Mesendoderm (in vitro differentiated cells): ENCODE data around the gene NOS1.
"Not testable (repeated sequence)": the region's sequence is repeated elsewhere in the genome, so short reads cannot be mapped to it uniquely, and the experiment has no call there.

Source experiments
- DNase-seq: peaks from one replicate; pipeline ENCODE4 v3.0.0; 2013
- H2AK5ac ChIP-seq: 2 replicates; pipeline ENCODE4 v1.6.1; 2013; ENCODE audit warnings: low read length, inconsistent platforms
- H2BK120ac ChIP-seq: 2 replicates; pipeline ENCODE4 v1.6.1; 2013; ENCODE audit warnings: low read depth, mild to moderate bottlenecking, low read length, moderate library complexity, mixed read lengths
- H2BK15ac ChIP-seq: replicated peaks from 2 replicates; pipeline ENCODE4 v1.6.1; 2013; ENCODE audit warnings: low read depth, mild to moderate bottlenecking, moderate library complexity
- H2BK5ac ChIP-seq: 2 replicates; pipeline ENCODE4 v1.6.1; 2013; ENCODE audit warnings: low read length, inconsistent platforms
- H3K18ac ChIP-seq: 2 replicates; pipeline ENCODE4 v1.6.1; 2013; ENCODE audit warnings: mild to moderate bottlenecking, low read length, mixed read lengths
- H3K23ac ChIP-seq: one replicate; pipeline ENCODE4 v1.6.1; 2013; ENCODE audit warnings: low read length
- H3K27ac ChIP-seq: 2 replicates; pipeline ENCODE4 v1.5.1; 2013; ENCODE audit warnings: low read depth, mild to moderate bottlenecking, inconsistent platforms, low read length, moderate library complexity
- H3K27me3 ChIP-seq: 2 replicates; pipeline ENCODE4 v1.6.1; 2013; ENCODE audit warnings: low read length, control low read depth, mild to moderate bottlenecking, inconsistent platforms; ENCODE audit not compliant: insufficient read depth, poor library complexity
- H3K36me3 ChIP-seq: 2 replicates; pipeline ENCODE4 v1.6.1; 2013; ENCODE audit warnings: low read length, inconsistent platforms; ENCODE audit not compliant: control insufficient read depth, insufficient read depth
- H3K4ac ChIP-seq: one replicate; pipeline ENCODE4 v1.6.1; 2013; ENCODE audit warnings: low read depth, mild to moderate bottlenecking, low read length, moderate library complexity
- H3K4me1 ChIP-seq: 2 replicates; pipeline ENCODE4 v1.6.1; 2013; ENCODE audit warnings: low read depth, low read length, inconsistent platforms; ENCODE audit not compliant: control insufficient read depth
- H3K4me2 ChIP-seq: 2 replicates; pipeline ENCODE4 v1.6.1; 2013; ENCODE audit warnings: low read length
- H3K4me3 ChIP-seq: 2 replicates; pipeline ENCODE4 v1.5.1; 2013; ENCODE audit warnings: mild to moderate bottlenecking, low read length
- H3K56ac ChIP-seq: one replicate; pipeline ENCODE4 v1.6.1; 2013; ENCODE audit warnings: low read length
- H3K79me1 ChIP-seq: 2 replicates; pipeline ENCODE4 v1.6.1; 2013; ENCODE audit warnings: low read length, inconsistent platforms
- H3K79me2 ChIP-seq: 2 replicates; pipeline ENCODE4 v1.6.1; 2013; ENCODE audit warnings: mild to moderate bottlenecking, low read length; ENCODE audit not compliant: control insufficient read depth, insufficient read depth
- H3K9ac ChIP-seq: 2 replicates; pipeline ENCODE4 v1.6.1; 2013; ENCODE audit warnings: low read length, inconsistent platforms
- H4K5ac ChIP-seq: one replicate; pipeline ENCODE4 v1.6.1; 2013; ENCODE audit warnings: low read length
- H4K8ac ChIP-seq: one replicate; pipeline ENCODE4 v1.6.1; 2013; ENCODE audit warnings: low read depth, mild to moderate bottlenecking, control low read depth, low read length, moderate library complexity
- WGBS: extraction: QIAGEN DNeasy Blood & Tissue Kit; methylation state at CpG from one replicate; pipeline ENCODE4 v1.1.7; 2013; ENCODE audit warnings: low lambda C conversion rate, missing lambda C conversion rate; ENCODE audit not compliant: insufficient coverage; ENCODE audit errors: extremely low coverage; 5-methylcytosine and 5-hydroxymethylcytosine counted together

The NOS1 gene

GRCh38 chr12:117188961-117189724 is 172.3 kb downstream of the NOS1 start:
- Histone ChIP-seq H3K36me3 (no peaks in the 10 kb centered on the region), H2BK5ac (no peak overlapping the region), H3K18ac (peak overlapping the region; percentile 82), H3K4ac (no peak overlapping the region), H3K79me1 (peaks cover 11% of the 10 kb centered on the region), H3K9ac (peak overlapping the region; percentile 96), H2AK5ac (no peak overlapping the region), H2BK120ac (no peak overlapping the region), H3K4me1 (no peaks in the 10 kb centered on the region), H3K27me3 (no peaks in the 10 kb centered on the region), H2BK15ac (no peak overlapping the region), H4K5ac (no peak overlapping the region), H3K56ac (peak overlapping the region; percentile 100), H3K27ac (no peak overlapping the region), H3K79me2 (peaks cover 16% of the 10 kb centered on the region), H3K23ac (no peak overlapping the region), H4K8ac (no peak overlapping the region), H3K4me2 (peak overlapping the region; percentile 98), H3K4me3 (peak overlapping the region; percentile 98)
- peak; percentile 66 for DNase-seq
- no CpG with 5 or more reads among the region's 25 CpGs for whole genome bisulfite sequencing

GRCh38 chr12:117188121-117188665 is 173.2 kb downstream of the NOS1 start:
- Histone ChIP-seq H3K23ac (no peak overlapping the region), H3K4me2 (no peak overlapping the region), H3K27me3 (no peaks in the 10 kb centered on the region), H3K4me1 (no peaks in the 10 kb centered on the region), H3K79me1 (peaks cover 11% of the 10 kb centered on the region), H3K79me2 (peaks cover 16% of the 10 kb centered on the region), H2AK5ac (no peak overlapping the region), H3K9ac (no peak overlapping the region), H2BK5ac (no peak overlapping the region), H2BK15ac (no peak overlapping the region), H3K36me3 (no peaks in the 10 kb centered on the region), H4K8ac (no peak overlapping the region), H3K4ac (no peak overlapping the region), H3K27ac (no peak overlapping the region), H3K18ac (no peak overlapping the region), H4K5ac (no peak overlapping the region), H2BK120ac (no peak overlapping the region), H3K56ac (no peak overlapping the region), H3K4me3 (no peak overlapping the region)
- no CpG with 5 or more reads among the region's 12 CpGs for WGBS
- DNase-seq, result no peak

GRCh38 chr12:117187421-117187820 is 174.0 kb downstream of the NOS1 start:
- DNase-seq, result no peak
- no peak overlapping the region for H3K18ac ChIP-seq
- H4K5ac ChIP-seq, result no peak overlapping the region
- H3K79me2 ChIP-seq, result peaks cover 16% of the 10 kb centered on the region
- no peak overlapping the region for H2BK120ac ChIP-seq
- H4K8ac ChIP-seq, result no peak overlapping the region
- H2BK5ac ChIP-seq, result no peak overlapping the region
- H3K9ac ChIP-seq, result no peak overlapping the region
- H3K27me3 ChIP-seq, result no peaks in the 10 kb centered on the region
- H3K4ac ChIP-seq, result no peak overlapping the region
- H3K4me2 ChIP-seq, result no peak overlapping the region
- H3K23ac ChIP-seq, result no peak overlapping the region
- H3K4me3 ChIP-seq, result no peak overlapping the region
- peaks cover 11% of the 10 kb centered on the region for H3K79me1 ChIP-seq
- no peaks in the 10 kb centered on the region for H3K4me1 ChIP-seq
- WGBS, result no CpG with 5 or more reads among the region's 4 CpGs
- H2AK5ac ChIP-seq, result no peak overlapping the region
- no peak overlapping the region for H3K27ac ChIP-seq
- H3K36me3 ChIP-seq, result no peaks in the 10 kb centered on the region
- H3K56ac ChIP-seq, result no peak overlapping the region
- no peak overlapping the region for H2BK15ac ChIP-seq

GRCh38 chr12:117182866-117183265 is 178.6 kb downstream of the NOS1 start:
- Histone ChIP-seq H3K23ac (no peak overlapping the region), H3K4me1 (no peaks in the 10 kb centered on the region), H3K4ac (no peak overlapping the region), H3K56ac (no peak overlapping the region), H3K4me2 (no peak overlapping the region), H3K27ac (no peak overlapping the region), H2BK15ac (no peak overlapping the region), H4K8ac (no peak overlapping the region), H2BK5ac (no peak overlapping the region), H3K79me2 (peaks cover 3% of the 10 kb centered on the region), H4K5ac (no peak overlapping the region), H3K9ac (no peak overlapping the region), H3K27me3 (no peaks in the 10 kb centered on the region), H3K18ac (no peak overlapping the region), H3K36me3 (peaks cover 2% of the 10 kb centered on the region), H3K4me3 (no peak overlapping the region), H2AK5ac (no peak overlapping the region), H3K79me1 (peaks cover 3% of the 10 kb centered on the region), H2BK120ac (no peak overlapping the region)
- DNase-seq, result no peak
- no CpG with 5 or more reads among the region's 3 CpGs for WGBS

GRCh38 chr12:117181468-117181843 is 180.0 kb downstream of the NOS1 start:
- not testable (repeated sequence) for H3K36me3 ChIP-seq

More at GRCh38 chr12:117181468-117181843, 180.0 kb downstream of the NOS1 start:
- not testable (repeated sequence) for H2BK120ac ChIP-seq, H3K18ac ChIP-seq, H3K9ac ChIP-seq, H4K8ac ChIP-seq, H3K4me2 ChIP-seq, H3K27me3 ChIP-seq, H3K79me2 ChIP-seq, H3K4me1 ChIP-seq, H3K56ac ChIP-seq, H2AK5ac ChIP-seq, H3K4ac ChIP-seq, H3K27ac ChIP-seq, DNase-seq, H4K5ac ChIP-seq, H2BK15ac ChIP-seq, H3K23ac ChIP-seq, H2BK5ac ChIP-seq, H3K79me1 ChIP-seq, H3K4me3 ChIP-seq
- WGBS, result no CpG with 5 or more reads among the region's 8 CpGs
